ENCODE measurements around the gene KCNK10. TPM values are rescaled to one million over a fixed set of nuclear protein-coding genes. Genes with fewer than 3 reads are reported as not detected.

KCNK10 gene
- total and polyA plus RNA-seq, 9 donors, result 0.05 TPM; not detected in 8

GRCh38 chr14:88146881-88147649 lies 176.0 kb downstream of the KCNK10 start:
- WGBS, 3 donors, result 79 to 87% (median 83%) methylated on average over 8 of the region's 8 CpGs
- Histone ChIP-seq H3K27me3 (no peaks in the 10 kb centered on the region), H3K4me1 (ENCODE audit: insufficient read depth) (no peaks in the 10 kb centered on the region), H3K9me3 (no peaks in the 10 kb centered on the region), H3K36me3 (no peaks in the 10 kb centered on the region), H3K27ac (no peak overlapping the region), H3K4me3 (no peak overlapping the region)
- TF ChIP-seq EP300 (IDR thresholded peaks at IDR 0.05) (no peak), POLR2A (IDR thresholded peaks at IDR 0.05) (no peak), CTCF (IDR thresholded peaks at IDR 0.05) (no peak)
- intact Hi-C loops (cut with DNase I), result no loop called here
- DNase-seq, result no peak

- Histone ChIP-seq H3K4me3 (no peak overlapping the region), H3K27me3 (no peaks in the 10 kb centered on the region), H3K27ac (no peak overlapping the region), H3K4me1 (ENCODE audit: insufficient read depth) (no peaks in the 10 kb centered on the region), H3K9me3 (no peaks in the 10 kb centered on the region), H3K36me3 (no peaks in the 10 kb centered on the region)
- 62 to 72% (median 71%) methylated on average over 2 of the region's 2 CpGs for WGBS, 3 donors
- TF ChIP-seq CTCF (IDR thresholded peaks at IDR 0.05), result no peak
- TF ChIP-seq POLR2A (IDR thresholded peaks at IDR 0.05), result no peak
- no peak for TF ChIP-seq EP300 (IDR thresholded peaks at IDR 0.05)
- intact Hi-C loops (cut with DNase I), result no loop called here
- no peak for DNase-seq
These were observed 179.3 kb downstream of the KCNK10 start for GRCh38 chr14:88143810-88144209.

GRCh38 chr14:88142997-88143396 lies 180.1 kb downstream of the KCNK10 start:
- no peak for TF ChIP-seq EP300 (IDR thresholded peaks at IDR 0.05)
- no peak for TF ChIP-seq POLR2A (IDR thresholded peaks at IDR 0.05)
- TF ChIP-seq CTCF (IDR thresholded peaks at IDR 0.05), result no peak
- Histone ChIP-seq H3K9me3 (no peaks in the 10 kb centered on the region), H3K4me1 (ENCODE audit: insufficient read depth) (no peaks in the 10 kb centered on the region), H3K36me3 (no peaks in the 10 kb centered on the region), H3K27ac (no peak overlapping the region), H3K27me3 (no peaks in the 10 kb centered on the region), H3K4me3 (no peak overlapping the region)
- intact Hi-C loops (cut with DNase I), result no loop called here
- WGBS, 3 donors, result 65 to 70% (median 69%) methylated on average over 7 of the region's 7 CpGs
- no peak for DNase-seq

- Histone ChIP-seq H3K27me3 (no peaks in the 10 kb centered on the region), H3K36me3 (no peaks in the 10 kb centered on the region), H3K27ac (no peak overlapping the region), H3K9me3 (no peaks in the 10 kb centered on the region), H3K4me1 (ENCODE audit: insufficient read depth) (no peaks in the 10 kb centered on the region), H3K4me3 (no peak overlapping the region)
- TF ChIP-seq POLR2A (IDR thresholded peaks at IDR 0.05) (no peak), CTCF (IDR thresholded peaks at IDR 0.05) (no peak), EP300 (IDR thresholded peaks at IDR 0.05) (no peak)
- DNase-seq, result no peak
- intact Hi-C loops (cut with DNase I), result no loop called here
- 34 to 55% (median 51%) methylated on average over 3 of the region's 3 CpGs for WGBS, 3 donors
These were observed 182.2 kb downstream of the KCNK10 start for GRCh38 chr14:88140874-88141273.

Measured in ovary (tissue), 9 donors.